ENCODE results near the gene STC2. TPM values are rescaled to one million over a fixed set of nuclear protein-coding genes. Genes with fewer than 3 reads are reported as not detected.
"Not testable (repeated sequence)": the region's sequence is repeated elsewhere in the genome, so short reads cannot be mapped to it uniquely, and the experiment has no call there.

STC2 gene
- total RNA-seq, 1 experiment from 2014 or later, result 0.03 TPM

DNA sequence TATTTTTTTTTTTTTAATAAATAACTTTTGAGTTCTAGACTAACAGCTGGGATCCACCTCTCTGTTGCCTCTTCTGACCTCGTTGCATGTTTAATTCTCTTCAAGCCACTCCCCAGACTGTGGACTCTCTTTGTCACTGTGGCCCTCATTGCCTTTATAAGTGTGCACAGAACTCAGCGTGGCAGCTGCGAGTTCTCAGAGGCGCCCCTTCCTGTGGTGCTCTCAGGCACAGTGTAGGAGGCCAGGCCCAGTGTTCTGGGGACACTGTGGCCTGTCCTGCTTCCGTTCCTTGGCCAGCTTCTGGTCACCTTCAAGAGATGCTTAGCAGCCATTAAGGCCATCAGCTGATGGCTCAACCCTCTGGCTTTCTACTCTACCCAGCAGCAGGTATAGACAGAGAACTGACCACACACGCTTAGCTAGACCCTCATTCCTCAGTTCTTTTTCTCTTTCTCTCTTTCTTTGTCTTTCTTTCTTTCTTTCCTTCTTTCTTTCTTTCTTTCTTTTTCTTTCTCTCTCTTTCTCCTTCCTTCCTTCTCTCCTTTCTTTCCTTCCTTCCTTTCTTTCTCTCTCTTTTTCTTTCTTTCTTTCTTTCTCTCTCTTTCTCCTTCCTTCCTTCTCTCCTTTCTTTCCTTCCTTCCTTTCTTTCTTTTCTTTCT, 27.7 kb downstream of the STC2 start:
- no peak for DNase-seq (ENCODE audit: low spot score)
- in situ Hi-C loops (cut with HindIII; ENCODE audit: low sequenced_read_pairs), result no loop called here

DNA sequence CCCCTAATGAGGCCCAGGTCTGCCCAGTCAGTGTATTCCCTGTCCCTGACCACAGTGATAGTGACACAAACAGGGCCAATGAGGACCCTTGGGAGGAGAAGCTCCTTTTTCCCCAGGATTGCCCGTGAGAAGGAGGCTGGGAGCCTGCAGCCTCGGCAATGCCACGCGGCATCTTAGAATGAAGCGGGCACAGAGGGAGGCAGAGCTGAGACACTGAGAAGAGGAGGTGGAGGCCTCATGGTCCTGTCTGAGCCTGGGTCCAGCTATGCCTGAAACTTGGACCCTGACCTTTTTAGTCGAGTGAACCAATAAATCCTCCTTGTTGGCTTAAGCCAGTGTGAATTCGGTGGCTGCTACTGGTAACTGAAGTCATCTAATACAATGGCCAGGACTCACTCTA, 28.4 kb downstream of the STC2 start:
- in situ Hi-C loops (cut with HindIII; ENCODE audit: low sequenced_read_pairs), result no loop called here
- no peak for DNase-seq (ENCODE audit: low spot score)

DNA sequence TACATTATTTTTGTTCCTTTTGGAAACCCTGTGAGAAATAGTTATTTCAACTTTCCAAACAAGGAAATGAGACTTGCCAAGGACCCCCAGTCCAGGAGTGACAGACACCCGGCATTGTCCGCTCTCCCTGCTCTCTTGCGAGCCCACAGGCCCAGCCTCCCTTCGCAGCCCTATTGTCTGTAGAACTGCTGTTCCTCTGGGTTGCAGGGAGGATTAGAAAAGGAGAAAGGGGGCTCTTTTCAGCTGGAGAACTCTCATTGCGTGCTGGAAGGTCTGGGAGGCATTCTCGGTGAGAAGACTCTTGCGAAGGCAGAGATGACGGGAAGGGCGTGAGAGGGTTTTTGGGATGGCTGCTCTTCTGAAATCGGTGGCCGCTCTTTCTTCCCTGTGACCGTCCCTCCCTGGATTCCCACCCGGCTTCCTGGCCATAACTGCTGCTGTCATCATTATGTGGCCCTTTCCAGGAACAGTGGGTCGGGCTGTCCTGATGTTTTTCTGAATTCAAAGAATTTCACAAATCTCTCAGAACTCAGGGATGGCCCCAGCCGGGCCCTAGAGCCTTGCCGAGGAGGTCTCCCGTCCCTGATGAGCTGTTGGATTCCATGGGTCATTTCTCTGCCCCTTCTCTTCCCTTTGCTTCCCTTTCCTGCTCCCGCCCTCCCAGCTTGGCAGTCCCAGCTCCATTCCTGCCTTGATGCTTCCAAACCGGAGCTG, 29.8 kb downstream of the STC2 start:
- DNase-seq (ENCODE audit: low spot score), result no peak
- in situ Hi-C loops (cut with HindIII; ENCODE audit: low sequenced_read_pairs), result no loop called here

DNA sequence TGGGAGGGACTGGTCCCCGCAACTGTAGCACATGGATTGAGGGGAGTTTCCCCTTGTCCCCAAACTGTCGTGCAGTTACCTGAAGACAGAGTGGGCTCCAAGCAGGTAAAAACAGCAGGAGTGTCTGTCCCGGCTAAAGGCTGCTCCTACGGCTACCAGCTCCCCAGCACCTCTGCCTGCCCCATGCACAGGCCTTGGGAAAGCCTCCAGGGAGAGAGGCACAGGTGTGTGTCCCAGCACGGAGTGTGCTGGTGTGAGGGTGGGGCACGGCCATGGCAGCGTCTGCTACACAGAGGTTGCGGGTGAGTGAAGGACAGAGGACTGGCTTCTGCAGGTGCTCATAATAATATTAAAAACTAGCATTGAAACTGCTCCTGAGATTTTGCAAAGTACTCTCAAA, 30.4 kb downstream of the STC2 start:
- DNase-seq (ENCODE audit: low spot score), result no peak
- in situ Hi-C loops (cut with HindIII; ENCODE audit: low sequenced_read_pairs), result no loop called here

DNA sequence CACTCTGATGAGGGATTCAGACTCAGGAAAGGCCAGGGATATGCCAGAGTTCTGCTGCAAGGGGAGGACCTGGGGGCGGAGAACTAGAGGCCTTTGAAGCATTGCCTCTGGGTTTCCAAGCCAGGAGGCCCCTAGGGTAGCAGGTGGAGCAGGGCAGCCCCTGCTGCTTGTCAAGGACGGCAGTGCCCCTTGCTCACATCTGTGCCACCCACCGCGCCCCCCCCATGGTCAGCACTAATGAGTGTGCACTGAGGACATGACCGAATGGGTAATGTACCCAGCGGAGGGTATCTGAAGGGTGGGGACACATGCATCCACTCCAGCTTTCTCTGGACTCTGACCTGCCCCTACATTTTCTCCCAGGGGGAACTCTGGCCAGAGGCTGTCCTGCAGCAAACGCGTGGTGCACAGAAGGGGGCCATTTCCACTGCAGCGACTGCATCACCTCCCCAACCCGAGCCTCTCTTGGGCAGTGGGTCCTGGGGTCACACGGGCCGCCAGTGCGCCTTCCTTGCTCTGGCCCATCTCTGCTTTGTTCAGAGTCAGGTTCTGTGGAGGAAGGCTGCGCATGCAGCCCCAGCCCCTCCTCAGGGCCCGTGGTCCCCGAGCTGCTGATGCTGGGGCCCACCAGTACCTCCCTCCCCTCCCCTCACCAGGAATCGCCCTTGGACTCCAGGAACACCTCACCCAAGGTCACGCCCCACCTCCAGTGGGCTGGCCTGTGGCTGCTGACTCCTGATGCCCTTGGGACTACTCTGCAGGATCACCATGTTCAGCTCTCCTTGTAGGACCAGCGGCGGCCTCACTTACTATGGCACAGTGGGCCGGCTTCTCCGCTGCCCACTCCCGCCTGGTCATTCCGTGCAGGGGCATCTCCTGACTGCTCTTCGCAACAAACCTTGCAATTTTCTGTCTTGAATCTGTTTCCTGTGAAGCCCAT, 31.2 kb downstream of the STC2 start:
- no peak for DNase-seq (ENCODE audit: low spot score)
- in situ Hi-C loops (cut with HindIII; ENCODE audit: low sequenced_read_pairs), result no loop called here

DNA sequence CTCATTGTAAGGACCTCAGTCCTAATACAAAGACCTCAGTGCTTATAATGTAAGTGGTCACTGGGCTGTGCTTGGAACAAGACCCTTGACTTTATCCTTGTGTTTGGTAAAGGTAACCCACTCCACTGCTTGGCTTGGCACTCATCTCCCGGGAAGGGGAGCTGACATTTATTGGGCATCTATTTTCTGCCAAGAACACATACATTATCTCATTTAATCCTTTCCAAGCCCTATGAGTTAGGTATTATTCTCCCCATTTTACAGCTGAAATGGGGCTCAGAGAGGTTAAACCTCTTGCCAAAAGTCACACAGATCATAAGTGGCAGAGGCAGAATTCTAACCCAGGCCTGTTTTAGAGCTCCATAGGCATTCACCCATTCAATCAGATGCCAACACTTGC, 32.4 kb downstream of the STC2 start:
- DNase-seq (ENCODE audit: low spot score), result no peak
- in situ Hi-C loops (cut with HindIII; ENCODE audit: low sequenced_read_pairs), result no loop called here

DNA sequence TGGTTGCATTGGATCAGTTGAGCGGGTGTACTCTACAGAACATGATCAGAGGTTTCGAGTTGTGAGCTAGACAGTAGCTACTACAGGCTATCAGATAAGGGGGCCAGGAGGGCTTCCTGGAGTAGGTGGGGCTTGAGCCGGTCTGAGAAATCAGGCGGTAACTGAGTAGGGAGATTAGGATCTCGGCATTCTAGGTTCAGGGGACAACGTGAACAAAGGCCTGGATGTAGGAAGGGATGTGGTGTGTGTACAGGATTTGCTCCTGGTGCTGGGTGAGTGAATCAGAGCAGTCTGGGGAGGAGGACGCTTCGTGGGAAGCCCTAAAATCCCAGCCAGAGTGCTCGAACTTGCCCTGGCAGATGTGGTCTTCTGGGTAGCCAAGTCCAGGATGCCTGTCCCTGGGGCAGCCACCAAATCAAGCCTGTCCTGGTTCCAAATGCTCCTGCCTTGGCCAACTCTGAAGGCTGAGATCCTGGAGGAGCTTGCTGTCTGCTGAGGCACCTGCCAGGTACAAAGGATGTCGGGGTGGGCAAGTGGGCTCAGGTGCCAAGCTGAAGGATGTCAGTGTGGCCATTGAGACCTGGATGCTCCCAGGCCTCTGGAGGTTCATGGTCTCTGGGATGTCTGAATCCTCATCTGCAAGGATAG, 33.4 kb downstream of the STC2 start:
- no peak for DNase-seq (ENCODE audit: low spot score)
- in situ Hi-C loops (cut with HindIII; ENCODE audit: low sequenced_read_pairs), result no loop called here

DNA sequence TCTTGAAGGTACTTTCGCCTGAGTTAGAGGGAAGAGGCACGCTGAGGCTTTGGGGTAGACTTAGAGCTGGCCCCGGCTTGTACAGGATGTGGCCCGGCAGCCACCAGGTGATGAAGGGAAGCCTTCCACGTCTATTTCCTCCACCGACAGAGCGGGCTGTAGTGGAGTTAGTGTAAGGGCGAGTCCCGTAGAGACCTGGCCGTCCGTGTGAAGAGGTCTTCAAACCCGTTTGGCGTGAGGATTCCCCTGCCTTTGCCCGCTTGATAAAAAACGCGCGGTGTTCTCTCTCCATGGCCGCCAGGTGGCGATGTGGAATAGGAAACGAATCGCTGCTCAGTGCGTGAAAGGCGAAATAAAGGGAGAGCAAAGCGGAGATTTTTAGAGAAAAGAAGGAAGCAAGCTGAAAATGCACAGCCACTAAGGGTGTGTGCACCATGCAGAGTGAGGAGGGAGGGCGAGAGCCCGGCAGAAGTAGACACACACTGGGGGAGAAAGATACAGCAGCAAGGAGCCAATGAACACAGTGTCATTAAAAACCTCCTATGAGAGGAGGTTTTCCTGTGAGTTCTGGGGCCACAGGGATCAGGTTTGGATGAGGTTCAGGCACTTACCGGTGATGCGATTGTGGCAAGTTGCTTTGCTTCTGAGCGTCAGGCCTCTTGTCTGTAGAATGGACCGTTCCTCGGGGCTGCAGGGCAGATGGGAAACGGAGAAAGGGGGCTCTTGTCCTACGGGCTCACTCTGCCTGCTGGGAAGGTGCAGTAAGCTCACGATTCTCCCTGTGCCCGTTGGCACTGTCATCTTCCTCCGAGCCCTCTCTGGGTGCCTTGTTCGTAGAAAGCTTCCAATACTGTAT, 34.2 kb downstream of the STC2 start:
- peak; percentile 82 for DNase-seq (ENCODE audit: low spot score)
- in situ Hi-C loops (cut with HindIII; ENCODE audit: low sequenced_read_pairs), result no loop called here

DNA sequence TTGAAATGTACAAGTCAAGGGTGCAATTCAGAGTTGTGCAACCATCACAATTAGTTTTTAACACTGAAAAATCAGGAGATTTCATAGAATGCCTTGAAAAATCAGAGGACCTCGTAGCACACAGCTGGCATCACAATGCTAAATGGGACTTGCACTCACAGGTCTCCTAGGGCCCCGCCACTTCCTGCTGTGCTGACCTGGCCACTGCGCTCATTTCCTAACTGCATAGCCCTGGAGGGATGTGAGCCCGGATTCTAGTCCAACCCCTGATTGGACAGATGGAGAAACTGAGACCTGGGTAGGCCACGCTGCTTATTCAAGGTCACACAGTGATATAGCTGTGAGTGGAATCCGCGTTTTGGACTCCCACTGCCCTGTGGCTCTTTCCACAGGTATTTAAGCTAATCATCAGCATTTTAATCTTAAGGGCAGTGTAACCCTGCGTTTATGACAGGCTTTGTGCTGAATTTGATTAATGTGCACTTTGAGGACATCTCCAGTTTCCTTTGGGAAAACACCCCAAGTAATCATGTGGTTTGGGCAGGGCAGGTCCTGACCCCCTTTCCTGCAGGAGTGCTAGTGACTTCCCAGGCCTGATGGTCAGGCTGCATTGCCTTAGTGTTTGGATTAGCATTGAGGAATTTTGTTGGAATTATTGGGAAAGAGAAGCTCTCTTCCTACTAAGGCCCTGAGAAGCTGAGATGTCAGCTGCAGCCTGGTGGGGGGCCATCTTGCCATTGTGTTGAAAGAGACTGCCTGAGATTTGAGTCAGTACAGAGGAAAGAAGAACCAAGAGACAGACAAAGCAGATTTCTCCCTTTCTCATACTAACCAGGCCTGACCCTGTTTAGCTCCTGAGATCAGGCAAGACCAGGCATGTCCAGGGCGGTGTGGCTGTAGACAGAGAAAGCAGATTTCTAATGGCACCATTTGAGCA, 36.2 kb downstream of the STC2 start:
- in situ Hi-C loops (cut with HindIII; ENCODE audit: low sequenced_read_pairs), result no loop called here
- no peak for DNase-seq (ENCODE audit: low spot score)

DNA sequence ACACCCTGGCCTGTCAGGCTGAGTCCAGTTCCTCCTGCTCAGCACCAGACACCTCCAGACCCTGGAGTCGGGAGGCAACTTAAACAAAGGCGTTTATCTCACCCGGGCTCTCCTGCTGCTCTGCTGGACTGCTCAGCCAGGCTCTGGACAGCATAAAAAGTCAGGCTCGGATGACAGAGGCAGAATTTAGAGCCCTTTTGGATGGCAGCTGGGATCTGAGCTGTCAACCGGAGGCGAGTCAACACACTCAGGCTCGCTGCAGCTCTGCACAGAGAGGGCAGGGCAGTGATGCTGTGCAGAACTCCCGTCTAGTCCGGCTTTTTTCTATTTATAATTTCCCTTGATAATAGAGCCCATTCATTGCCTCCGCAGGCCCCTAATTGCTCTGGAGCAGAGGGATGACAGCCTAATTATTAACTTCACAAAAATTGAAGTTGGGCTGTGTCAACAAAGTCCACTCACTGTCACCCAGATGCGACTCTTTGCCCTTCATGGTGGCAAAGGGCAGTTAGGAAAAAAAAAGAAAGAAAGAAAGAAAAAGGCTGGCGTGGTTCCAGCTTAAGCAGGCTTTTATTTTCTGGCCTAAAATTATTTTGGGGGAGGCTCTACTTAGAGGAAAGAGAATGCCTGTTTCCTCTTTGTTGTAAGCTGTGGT, 37.6 kb downstream of the STC2 start:
- DNase-seq (ENCODE audit: low spot score), result no peak
- in situ Hi-C loops (cut with HindIII; ENCODE audit: low sequenced_read_pairs), result no loop called here

DNA sequence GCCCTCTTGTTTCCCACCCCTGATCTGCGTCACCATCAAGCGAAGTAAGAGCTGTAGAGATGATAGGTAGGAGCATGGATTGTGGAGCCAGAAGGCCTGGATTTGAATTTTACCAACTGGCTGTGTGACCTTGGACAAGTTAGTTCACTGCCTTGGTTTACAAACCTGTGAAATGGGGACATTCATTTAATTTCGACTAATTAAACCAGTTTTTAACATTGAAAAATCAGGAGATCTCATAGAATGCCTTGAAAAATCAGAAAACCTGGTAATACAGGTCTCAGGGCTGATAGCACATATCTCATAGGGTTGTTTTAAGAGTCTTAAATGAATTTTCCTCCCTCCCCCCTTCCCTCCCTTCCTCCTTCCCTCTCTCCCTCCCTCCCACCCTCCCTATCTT, 38.8 kb downstream of the STC2 start:
- in situ Hi-C loops (cut with HindIII; ENCODE audit: low sequenced_read_pairs), result no loop called here
- no peak for DNase-seq (ENCODE audit: low spot score)

DNA sequence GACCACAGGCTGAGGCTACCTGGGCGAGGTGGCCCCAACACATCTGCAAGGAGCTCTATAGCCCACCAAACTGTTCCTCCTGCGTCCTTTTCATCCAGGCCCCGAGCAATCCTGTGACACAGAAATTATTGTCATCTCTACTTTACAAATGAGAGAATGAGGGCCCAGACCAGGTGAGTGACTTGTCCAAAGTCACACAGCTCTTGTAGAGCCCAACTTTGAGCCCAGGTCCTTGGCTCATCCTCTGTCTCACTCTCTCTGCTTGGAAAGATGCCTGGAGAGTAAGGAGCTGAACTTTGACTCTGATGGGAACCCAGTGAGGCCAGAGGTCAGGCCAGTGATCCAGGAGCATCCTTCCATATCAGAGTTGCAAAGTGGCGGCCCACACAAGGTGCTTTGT, 39.6 kb downstream of the STC2 start:
- in situ Hi-C loops (cut with HindIII; ENCODE audit: low sequenced_read_pairs), result no loop called here
- no peak for DNase-seq (ENCODE audit: low spot score)

DNA sequence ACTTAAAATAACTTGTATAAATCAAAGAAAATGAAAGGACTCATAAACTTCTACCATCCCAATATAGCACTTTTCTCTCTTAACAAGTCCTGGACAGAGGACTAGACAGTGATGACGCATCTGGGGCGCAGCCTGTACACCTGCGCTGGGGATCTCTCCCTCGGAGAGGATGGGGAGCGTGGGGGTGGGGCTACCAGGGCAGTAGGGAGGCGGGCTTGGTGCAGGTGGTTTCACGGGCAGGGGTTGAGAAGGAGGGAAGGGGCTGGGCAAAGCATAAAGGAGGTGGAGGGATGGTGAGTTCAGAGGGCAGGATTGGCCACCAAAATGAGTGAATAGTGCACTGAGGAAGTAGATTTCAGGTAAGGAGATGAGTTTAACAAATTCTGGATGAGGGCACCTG, 41.1 kb downstream of the STC2 start:
- DNase-seq (ENCODE audit: low spot score), result no peak
- in situ Hi-C loops (cut with HindIII; ENCODE audit: low sequenced_read_pairs), result no loop called here

DNA sequence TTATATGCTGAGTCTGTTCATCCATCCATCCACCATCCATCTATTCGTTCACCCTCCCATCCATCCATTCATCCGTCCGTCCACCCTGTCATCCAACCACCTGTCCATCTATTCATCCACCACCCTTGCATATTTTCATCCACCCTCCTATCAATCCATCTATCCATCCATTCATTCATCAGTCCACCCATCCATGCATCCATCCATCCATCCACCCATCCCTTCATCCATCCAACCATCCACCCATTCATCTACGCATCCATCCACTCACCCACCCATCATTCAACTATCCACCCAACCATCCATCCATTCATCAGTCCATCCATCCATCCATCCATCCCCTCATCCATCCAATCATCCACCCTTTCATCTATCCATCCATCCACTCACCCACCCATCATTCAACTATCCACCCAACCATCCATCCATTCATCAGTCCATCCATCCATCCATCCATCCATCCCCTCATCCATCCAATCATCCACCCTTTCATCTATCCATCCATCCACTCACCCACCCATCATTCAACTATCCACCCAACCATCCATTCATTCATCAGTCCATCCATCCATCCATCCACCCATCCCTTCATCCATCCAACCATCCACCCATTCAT, 43.8 kb downstream of the STC2 start:
- DNase-seq (ENCODE audit: low spot score); in situ Hi-C loops (cut with HindIII; ENCODE audit: low sequenced_read_pairs): not testable (repeated sequence)

DNA sequence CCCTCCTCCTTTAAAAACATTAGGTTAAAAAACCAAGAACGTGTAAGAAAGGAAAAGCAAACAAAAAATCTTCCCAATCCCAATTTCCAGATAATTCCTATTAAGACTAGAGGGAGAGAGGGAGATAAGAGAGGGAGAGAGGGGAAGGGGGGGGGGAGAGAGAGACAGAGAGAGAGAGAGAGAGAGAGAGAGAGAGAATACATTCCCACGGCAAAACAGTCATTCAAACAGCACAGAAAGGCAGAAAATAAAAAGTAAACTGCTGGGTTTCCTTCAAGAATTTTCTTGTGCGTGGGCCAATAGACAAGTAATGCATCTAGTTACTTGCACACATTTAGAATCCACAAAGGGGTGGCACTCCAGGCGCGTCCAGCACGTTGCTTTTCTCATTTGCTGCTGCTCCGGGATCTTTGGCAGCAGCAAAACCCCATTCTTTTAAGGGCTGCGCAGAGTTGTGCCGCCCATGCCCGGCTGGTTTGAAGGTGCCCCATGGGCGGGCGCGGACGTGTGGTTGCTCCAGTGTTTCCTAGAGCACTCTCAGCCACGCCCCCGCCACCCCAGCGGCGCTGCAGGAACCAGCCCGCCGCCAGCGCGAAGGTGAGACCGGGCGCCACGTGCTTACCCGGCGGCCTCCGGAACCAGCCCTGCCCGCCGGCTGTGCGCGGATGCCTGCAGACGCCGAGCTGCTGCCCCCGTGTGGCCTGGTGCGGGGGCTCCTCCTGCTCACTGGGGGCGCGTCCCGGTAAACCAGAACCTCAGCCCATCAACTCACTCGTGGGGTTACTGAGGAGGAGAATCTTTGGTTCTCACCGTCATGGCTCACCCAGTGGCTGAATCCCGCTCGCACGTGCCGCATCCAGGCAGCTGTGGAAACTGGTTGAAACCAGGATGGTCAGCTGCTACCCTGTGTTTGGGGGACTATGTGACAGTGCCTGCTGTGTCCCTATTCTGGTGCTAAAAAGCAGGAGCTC, 44.6 kb downstream of the STC2 start:
- DNase-seq (ENCODE audit: low spot score), result peak; percentile 17
- in situ Hi-C loops (cut with HindIII; ENCODE audit: low sequenced_read_pairs), result no loop called here

DNA sequence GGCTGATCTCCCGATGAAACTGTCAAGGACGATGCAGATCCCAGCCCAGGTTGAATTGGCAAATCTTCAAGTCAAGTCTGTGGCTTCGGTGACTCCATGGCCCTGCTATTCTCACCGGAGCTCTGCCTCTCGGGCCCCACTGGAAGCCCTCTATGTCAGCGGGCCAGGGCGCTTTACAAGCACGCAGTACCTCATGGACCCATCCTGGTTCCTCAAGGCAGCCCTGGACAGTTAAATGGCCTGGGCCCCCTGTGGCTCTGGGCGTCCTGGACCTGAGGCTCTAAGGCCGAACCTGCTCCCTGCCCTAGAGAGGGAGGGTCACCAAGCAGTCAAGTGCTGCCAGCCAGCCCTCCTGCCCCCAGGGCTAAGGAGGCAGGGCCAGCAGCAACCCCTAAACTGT, 45.3 kb downstream of the STC2 start:
- in situ Hi-C loops (cut with HindIII; ENCODE audit: low sequenced_read_pairs), result no loop called here
- DNase-seq (ENCODE audit: low spot score), result no peak

Measured in G401 (cell line).